ENCODE data around the gene LRCOL1.

Gene LRCOL1

GRCh38 chr12:132635076-132635955, 24.9 kb upstream of the LRCOL1 start:
- DNase-seq = no peak

- DNase-seq = no peak
These were observed 24.1 kb upstream of the LRCOL1 start for GRCh38 chr12:132634411-132634990.

GRCh38 chr12:132633901-132634300, 23.5 kb upstream of the LRCOL1 start:
- DNase-seq = no peak

GRCh38 chr12:132633398-132633797, 23.0 kb upstream of the LRCOL1 start:
- no peak for DNase-seq

GRCh38 chr12:132632521-132633228, 22.3 kb upstream of the LRCOL1 start:
- DNase-seq = no peak

GRCh38 chr12:132631666-132632065, 21.3 kb upstream of the LRCOL1 start:
- no peak for DNase-seq

- no peak for DNase-seq
These were observed 20.3 kb upstream of the LRCOL1 start for GRCh38 chr12:132630672-132631071.

GRCh38 chr12:132629330-132629729, 18.9 kb upstream of the LRCOL1 start:
- DNase-seq = no peak

- DNase-seq = no peak
These were observed 15.5 kb upstream of the LRCOL1 start for GRCh38 chr12:132625731-132626430.

GRCh38 chr12:132624910-132625630, 14.7 kb upstream of the LRCOL1 start:
- no peak for DNase-seq

GRCh38 chr12:132624186-132624855, 13.9 kb upstream of the LRCOL1 start:
- no peak for DNase-seq

- no peak for DNase-seq
These were observed 12.9 kb upstream of the LRCOL1 start for GRCh38 chr12:132623072-132623869.

- DNase-seq = no peak
These were observed 12.2 kb upstream of the LRCOL1 start for GRCh38 chr12:132622437-132623071.

- no peak for DNase-seq
These were observed 11.5 kb upstream of the LRCOL1 start for GRCh38 chr12:132621657-132622435.

- DNase-seq = no peak
These were observed 10.7 kb upstream of the LRCOL1 start for GRCh38 chr12:132620899-132621656.

GRCh38 chr12:132620113-132620898, 9.9 kb upstream of the LRCOL1 start:
- no peak for DNase-seq

- no peak for DNase-seq
These were observed 9.2 kb upstream of the LRCOL1 start for GRCh38 chr12:132619386-132620112.

GRCh38 chr12:132619071-132619385, 8.6 kb upstream of the LRCOL1 start:
- no peak for DNase-seq
